ENCODE results near the gene TTC39A.
"Not testable (repeated sequence)": the region's sequence is repeated elsewhere in the genome, so short reads cannot be mapped to it uniquely, and the experiment has no call there.

Gene TTC39A

DNA sequence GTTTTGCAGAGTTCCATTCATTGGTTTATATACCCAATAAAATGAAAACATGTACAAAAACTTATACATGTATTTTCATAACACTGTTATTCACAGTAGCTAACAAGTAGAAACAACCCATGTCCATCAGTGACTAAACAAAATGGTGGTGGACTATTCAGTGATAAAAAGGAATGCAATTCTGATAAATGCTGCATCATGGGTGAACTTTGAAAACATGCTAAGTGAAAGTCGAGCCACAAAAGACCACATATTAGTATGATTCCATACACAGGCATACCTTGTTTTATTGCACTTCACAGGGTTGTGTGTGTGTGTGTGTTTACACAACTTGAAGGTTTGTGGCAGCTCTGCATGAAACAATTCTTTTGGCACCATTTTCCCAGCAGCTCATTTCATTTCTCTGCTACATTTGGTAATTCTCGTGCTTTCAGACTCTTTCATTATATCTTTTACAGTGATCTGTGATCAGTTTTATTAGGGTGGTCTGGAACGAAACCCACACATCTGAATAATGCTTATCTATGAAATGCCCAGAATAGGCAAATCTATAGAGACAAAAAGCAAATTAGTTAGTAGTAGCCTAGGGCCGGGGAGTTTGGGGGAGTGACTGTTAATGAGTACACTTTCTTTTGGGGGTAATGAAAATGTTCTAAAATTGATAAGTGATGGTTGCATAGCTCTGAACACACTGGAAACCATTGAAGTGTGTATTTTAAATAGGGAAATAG is 67.0 kb downstream of the TTC39A start:
- DNase-seq = no peak

DNA sequence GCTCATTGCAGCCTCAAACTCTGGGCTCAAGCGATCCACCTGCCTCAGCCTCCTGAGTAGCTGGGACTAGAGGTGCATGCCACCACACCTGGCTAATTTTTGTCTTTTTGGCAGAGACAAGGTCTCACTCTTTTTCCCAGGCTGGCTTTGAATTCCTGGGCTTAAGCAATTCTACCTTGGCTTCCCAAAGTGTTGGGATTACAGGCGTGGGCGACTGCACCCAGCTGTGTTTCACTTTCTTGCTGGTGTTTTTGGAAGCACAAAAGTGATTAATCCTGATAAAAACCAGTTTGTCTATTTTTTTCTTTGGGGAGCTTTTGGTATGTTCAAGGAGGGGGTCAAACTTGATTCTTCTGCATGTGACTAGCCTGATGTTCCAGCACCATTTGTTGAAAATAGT is 75.0 kb downstream of the TTC39A start:
- no peak for DNase-seq

DNA sequence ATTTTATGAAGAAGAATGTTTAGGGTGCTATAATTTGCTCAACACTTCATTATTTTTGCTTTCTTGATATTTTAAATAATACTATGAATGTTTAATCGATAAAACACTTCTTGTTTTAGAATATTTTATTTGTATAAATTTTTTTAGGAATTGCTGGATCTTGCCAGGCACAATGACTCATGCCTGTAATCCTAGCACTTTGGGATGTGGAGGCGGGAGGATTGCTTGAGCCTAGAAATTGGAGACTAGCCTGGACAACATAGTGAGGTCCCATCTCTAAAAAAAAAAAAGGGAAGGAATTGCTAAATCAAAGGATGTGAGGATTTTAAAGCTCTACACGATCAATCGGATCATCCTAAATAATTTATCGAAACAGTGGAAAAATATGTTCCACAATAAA is 76.7 kb downstream of the TTC39A start:
- DNase-seq = no peak

DNA sequence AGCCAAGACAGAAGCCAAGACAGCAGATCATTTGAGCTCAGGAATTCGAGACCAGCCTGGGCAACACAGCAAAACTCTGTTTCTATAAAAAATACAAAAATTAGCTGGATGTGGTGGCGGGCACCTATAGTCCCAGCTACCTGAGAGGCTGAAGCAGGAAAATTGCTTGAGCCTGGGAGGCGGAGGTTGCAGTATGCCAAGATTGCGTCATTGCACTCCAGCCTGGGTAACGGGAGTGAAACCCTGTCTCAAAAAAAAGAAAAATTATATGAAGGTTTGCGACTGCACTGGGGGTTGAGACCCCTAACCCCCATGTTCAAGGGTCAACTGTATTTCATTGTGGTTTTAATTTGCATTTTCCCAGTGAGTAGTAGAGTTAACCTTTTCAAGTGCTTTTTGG is 78.0 kb downstream of the TTC39A start:
- DNase-seq = no peak

DNA sequence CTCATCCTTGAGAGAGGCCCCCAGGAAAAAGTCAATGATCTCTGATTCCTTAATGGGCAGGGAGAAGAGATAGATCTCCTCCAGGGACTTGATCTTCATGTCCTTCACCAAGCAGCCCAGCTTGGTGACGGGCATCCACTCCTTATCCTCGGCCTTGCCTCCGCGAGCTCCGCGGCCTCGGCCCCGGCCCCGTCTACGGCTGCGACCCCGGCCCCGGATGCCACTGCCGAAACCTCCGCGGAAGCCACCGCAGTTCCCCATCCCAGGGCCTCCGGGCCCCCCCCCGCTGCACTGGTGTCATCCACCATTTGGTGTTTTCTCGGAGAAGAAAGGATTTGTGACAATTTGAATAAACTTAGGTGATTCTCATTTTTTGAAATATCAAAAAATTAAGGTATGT is 79.2 kb downstream of the TTC39A start:
- DNase-seq = not testable (repeated sequence)

DNA sequence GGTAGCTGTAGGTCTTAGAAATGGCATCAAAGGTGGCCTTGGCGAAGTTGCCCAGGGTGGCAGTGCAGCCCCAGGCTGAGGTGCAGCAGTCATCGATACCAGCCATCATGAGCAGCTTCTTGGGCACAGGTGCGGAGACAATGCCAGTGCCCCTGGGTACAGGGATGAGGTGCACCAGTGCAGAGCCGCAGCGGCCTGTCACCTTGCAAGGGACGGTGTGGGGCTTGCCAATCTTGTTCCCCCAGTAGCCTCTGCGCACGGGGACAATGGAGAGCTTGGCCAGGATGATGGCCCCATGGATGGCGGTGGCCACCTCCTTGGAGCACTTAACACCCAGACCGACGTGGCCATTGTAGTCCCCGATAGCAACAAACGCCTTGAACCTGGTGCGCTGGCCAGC is 79.6 kb downstream of the TTC39A start:
- DNase-seq = not testable (repeated sequence)

DNA sequence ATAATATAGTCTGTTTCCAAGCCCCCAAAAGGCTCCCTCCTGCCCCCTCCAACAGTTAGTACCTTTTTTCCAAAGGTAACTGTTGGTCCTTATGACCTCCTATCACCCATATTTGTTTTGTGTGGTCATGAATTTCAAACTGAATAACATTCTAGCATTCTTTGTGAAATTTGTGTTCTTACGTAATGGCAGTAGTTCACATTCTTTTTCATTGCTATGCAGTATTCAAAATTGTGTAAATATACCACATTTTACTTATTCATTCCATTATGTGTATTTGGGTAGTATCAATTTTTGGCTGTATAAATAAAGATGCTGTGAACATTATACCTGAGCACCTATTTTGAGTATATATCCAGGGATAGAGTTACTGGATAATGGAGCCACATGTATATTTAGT is 80.9 kb downstream of the TTC39A start:
- DNase-seq = no peak

DNA sequence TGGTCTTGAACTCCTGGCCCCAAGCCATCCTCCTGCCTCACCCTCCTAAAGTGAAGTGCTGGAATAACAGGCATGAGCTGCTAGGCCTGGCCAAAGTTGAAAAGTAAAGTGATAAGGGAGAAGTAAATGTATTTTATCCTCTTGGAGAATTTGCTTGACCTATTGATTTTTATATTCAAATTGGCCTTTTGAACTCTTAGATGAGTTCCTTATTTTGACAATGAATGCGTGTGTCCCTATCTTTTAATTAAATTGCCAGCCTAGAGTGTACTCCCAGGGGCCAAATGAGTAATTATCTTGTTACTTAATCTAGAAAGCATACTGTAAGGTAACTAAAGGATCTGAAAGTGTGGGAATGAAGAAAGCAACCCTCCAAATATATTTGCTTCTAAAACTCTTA is 82.9 kb downstream of the TTC39A start:
- DNase-seq = no peak

DNA sequence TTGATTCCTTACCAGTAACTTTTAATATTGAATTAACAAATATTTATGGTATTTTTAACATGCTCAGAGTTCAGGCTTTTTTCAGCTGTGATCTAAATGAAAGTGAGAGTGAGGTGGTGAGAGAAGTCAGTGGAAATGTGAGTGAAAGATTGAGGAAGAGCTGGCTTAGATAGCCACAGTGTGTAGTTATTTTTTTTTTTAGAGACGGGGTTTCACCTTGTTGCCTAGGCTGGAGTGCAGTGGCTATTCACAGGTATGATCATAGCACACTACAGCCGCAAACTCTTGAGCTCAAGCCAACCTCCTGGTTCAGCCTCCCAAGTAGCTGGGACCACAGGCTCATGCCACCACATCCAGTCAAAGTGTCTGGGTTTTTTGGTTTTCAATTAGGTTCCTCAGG is 83.3 kb downstream of the TTC39A start:
- no peak for DNase-seq

DNA sequence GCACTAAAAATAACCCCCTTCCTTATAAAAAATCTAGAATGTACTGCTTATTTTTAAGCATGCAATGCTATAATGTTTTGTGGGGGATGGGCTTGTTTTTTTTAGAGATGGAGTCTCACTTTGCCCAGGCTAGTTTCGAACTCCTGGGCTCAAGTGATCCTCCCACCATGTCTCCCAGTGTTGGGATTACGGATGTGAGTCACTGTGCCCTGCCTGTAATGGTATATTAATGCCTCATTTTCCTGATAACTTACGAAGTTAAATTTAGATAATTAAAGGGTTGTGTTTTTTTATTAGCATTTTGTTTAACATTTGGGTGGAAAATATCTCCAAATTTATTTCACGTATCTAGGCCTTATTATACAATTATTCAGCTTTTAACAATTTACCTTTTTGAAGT is 87.8 kb downstream of the TTC39A start:
- no peak for DNase-seq

DNA sequence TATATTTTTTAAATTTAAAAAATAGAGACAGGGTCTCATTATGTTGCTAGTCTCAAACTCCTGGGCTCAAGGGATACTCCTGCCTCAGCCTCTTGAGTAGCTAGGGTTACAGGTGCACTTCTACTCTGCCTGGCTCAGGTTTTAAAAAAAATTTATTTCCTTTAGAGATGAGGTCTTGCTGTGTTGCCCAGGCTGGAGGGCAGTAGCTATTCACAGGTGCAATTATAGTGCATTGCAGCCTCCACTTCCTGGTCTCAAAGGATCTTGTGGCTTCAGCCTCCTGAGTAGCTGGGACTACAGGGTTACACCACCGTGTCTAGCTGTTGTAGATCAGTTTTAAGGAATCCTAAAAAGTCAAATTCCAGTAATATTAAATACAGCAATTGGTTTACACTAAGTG is 89.2 kb downstream of the TTC39A start:
- DNase-seq = no peak

DNA sequence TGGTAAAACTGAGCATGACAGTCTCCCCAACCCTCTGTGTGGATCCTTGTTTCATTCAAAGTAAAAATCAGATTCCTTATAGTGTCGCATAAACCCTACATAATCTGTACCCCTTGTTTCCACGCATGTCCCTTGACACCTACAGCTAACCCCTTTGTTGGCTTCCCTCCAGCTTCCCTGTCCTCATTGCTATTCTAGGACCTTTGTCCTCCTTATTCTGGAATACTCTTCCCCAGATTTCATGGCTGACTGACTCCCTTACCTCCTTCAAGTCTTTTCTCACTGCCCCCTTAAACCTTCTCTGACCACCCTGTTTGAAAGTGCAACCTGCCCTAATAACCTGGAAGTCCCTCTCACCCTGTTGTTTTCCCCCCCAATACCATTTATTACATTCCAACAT is 90.3 kb downstream of the TTC39A start:
- no peak for DNase-seq

DNA sequence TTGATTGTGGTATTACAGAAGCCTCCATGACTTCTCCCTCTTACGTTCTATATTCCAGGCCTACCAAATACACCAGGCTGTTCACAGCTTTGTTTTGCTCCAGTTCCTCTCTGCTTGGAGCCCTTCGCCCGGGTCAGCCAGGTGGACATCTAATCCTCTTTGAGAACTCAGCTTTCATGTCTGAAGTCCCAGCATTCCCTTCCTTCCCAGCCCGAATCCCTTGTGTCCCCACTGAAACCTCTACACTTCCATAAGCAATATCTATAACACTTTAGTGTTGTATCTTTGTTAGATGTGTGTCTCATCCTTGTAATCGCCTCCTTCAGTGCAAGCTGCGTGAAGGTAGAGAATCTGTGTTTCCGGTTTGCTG is 92.3 kb downstream of the TTC39A start:
- no peak for DNase-seq

DNA sequence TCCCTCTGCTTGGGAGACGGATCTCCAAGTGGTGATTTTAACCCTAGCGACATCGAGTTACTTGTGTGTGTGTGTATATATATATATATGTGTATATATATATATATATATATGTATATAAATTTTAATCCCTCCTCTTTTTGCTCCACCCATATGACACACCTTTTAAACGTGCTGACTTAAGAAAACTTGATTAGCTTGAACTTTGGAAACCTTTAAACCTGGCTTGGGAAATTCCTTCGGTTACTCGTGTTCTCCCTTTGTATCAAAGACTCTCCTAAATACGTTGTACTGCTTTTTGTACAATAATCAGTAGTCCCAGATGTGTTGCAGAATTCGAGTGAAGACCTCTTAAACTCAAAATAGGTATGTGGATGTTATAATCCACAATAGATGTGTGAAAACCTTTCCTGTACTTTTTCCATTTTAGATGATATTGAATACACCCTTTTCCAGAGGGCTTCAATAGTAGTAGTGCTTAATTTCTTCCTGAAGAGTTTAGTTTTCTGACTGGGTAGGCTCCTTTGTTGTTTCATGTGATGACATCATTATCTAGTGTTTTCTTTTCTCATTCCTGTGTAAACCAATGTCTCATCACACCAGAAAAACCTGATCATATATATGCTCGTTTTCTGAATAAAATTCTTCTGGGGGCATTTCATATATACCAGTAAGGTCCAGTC is 92.9 kb downstream of the TTC39A start:
- no peak for DNase-seq

Data from GDM1 (cell line).